ENCODE data around the gene SYNPO2.

- TF ChIP-seq CTCF (conservative IDR thresholded peaks at IDR 0.05; ENCODE audit: low read length) = no peak
- TF ChIP-seq EZH2phosphoT487 (IDR thresholded peaks at IDR 0.05; ENCODE audit: borderline replicate concordance) = no peak
Observed at GRCh38 chr4:118916691-118917289, 28.1 kb downstream of the SYNPO2 start.

Measured in Loucy (cell line).